ENCODE data around the gene PPIL4.
"Not testable (repeated sequence)": the region's sequence is repeated elsewhere in the genome, so short reads cannot be mapped to it uniquely, and the experiment has no call there.

PPIL4 gene

GRCh38 chr6:149483849-149484655, 61.8 kb downstream of the PPIL4 start:
- DNase-seq (ENCODE audit: low read depth in 2 of 2): no peak

- no peak for DNase-seq (ENCODE audit: low read depth in 2 of 2)
These were observed 62.5 kb downstream of the PPIL4 start for GRCh38 chr6:149483334-149483725.

DNA sequence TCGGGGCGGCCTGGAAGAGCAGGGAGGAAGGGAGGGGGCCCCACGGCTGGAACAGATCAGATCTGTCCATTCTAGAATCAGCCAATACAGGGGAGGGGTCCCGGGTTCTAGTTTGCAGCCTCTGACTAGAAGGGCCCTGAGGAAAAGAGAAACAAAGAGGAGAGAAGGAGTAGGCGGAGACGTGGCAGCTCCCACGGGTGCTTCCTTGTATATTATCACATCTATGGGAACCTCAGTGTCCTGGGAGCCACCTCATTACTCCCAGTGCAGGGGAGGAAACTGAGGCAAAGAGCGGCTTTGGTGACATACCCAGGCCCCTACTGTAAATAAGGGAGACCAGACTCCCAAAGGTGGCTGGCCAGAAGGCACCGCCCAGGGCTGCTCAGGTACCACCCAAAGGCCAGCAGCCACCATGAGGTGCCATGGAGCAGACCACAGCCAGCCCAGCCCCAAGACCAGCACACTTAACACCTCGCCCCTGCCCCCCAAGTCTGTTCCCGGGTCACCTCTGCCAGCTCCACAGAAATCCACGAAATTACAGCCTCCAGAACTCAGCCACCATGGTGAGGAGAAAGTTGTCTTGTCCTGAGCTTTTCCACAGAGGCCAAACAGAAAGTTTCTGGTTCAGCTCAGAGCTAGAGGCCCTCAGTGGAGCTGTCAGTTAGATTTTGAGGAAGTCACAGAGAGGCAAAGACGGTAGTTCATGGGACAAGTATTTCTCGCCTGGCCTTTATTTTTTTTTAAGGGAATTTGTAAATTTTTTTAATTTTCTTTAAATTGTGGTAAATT, 63.1 kb downstream of the PPIL4 start:
- DNase-seq (ENCODE audit: low read depth in 2 of 2): no peak

DNA sequence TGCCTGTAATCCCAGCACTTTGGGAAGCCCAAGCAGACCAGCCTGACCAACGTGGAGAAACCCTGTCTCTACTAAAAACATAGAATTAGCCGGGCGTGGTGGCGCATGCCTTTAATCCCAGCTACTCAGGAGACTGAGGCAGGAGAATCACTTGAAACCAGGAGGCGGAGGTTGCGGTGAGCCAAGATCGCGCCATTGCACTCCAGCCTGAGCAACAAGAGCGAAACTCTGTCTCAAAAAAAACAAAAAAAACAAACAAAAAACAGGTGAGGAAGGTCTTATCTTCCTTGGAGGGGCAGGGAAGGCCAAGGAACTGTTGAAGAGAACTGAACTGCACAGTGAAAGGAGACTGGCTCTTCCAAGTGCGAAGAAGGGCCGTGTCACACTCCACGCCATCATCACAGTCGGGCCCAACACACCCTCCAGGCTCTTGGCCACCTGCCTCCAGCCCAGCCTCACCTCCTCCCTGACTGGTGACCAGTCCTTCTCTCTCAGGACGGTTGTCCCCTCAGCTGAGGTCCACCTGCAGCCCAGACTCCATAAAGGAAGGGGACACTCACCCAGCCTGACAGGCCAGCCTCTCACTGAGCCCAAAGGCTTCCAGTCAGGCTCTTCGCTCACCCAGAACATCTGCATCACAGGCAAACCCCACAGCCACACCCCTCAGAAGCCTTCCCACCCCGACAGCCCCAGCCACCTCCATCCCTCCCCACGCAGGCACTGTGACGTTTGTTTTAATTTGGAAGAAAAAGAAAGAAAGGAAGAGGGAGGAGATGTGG, 65.2 kb downstream of the PPIL4 start:
- DNase-seq (ENCODE audit: low read depth in 2 of 2): no peak

GRCh38 chr6:149478631-149479314, 67.1 kb downstream of the PPIL4 start:
- DNase-seq (ENCODE audit: low read depth in 2 of 2): no peak

DNA sequence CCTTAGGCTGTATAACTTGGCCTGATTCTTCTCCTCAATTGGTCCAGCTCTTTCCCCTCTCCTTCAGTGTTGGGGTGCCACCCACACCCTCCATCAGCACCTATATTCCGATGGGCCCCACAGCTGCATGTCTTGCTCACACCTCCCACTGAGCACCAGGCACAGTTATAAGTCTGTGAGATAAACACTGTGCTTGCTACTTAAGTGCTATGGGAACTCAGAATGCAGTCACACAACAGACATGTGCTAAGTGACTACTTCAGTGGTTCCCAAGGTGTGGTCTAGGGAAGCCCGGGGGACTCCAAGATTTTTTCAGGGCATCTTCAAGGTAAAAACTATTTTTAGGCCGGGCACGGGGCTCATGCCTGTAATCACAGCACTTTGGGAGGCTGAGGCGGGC, 68.3 kb downstream of the PPIL4 start:
- no peak for DNase-seq (ENCODE audit: low read depth in 2 of 2)

GRCh38 chr6:149476789-149477455, 68.9 kb downstream of the PPIL4 start:
- DNase-seq (ENCODE audit: low read depth in 2 of 2): no peak

DNA sequence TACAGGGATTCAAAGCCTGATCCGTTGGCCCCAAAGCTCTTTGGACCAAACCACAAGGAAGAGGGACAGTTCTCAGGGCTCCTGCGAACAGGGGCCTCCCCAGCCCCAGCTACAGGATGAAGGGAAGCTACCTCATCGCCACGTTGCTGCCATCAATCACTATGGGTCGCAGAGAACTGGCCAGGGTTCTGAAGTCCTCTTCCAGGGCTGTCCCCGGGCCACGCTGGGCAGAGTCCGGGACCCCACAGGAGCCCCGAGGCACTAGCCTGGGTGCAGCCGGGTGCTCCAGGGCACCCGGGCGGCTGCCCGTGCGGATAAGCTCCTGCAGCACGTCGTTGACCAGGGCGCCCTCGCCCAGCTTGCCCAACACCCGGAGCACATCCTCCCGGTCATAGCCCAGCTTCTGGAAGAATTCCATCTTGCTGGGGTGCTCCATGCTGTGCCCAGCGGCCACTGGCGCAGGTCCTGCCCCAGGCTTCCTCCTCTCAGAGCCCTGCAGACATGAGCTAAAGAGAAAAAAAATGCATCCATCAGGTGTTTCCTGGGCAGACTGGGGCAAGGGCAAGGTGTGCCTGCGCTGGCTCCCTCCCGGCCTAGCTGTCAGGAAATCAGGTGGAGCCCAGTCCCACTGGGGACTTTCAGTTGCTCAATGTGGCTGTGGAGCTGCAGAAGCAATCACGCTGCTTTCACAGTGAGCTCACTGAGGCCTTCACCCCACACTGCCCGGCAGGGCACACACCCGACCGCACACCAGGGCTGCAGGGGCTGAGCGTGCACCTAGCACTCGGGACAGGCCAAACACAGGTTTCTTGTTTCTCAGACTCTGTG, 71.5 kb downstream of the PPIL4 start:
- DNase-seq (ENCODE audit: low read depth in 2 of 2): no peak

- DNase-seq (ENCODE audit: low read depth in 2 of 2): no peak
These were observed 72.5 kb downstream of the PPIL4 start for GRCh38 chr6:149473080-149474052.

- DNase-seq (ENCODE audit: low read depth in 2 of 2): no peak
These were observed 73.6 kb downstream of the PPIL4 start for GRCh38 chr6:149472241-149472640.

DNA sequence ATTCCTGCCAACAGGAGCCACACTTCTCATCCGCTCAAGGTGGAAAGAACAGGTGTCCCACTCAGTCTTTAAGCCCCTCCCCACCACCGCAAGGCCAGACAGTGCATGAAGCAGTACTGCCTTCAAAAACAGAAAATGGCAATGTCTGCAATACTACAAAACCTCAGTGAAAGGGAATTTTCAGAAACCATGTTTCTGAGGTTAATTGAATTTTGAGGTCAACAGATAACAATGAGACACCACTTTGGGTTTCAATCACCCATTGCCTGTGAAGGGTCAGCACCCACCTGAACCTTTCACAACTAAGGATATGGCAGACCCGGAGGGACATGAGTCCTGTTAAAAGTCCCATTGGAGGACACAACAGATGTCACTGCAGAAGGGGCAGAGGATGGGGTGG, 74.0 kb downstream of the PPIL4 start:
- no peak for DNase-seq (ENCODE audit: low read depth in 2 of 2)

- DNase-seq (ENCODE audit: low read depth in 2 of 2): no peak
These were observed 74.9 kb downstream of the PPIL4 start for GRCh38 chr6:149470948-149471347.

DNA sequence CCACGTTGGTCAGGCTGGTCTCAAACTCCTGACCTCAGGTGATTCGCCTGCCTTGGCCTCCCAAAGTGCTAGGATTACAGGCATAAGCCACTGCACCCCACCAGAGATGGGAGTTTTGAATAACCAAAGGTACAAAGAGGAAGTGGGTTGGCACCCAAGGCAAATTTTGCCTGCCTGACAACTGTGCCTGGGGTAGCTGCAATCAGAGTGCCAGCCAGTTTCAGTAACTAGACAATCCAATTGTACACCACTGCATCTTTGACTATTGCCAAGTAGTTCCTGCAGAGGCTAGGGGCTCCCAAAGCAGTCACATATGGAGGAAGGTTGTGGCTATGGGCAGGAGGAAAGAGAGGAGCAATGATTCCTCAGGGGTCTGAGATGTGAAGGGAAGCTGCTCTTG, 77.7 kb downstream of the PPIL4 start:
- no peak for DNase-seq (ENCODE audit: low read depth in 2 of 2)

GRCh38 chr6:149467265-149467664, 78.6 kb downstream of the PPIL4 start:
- DNase-seq (ENCODE audit: low read depth in 2 of 2): no peak

DNA sequence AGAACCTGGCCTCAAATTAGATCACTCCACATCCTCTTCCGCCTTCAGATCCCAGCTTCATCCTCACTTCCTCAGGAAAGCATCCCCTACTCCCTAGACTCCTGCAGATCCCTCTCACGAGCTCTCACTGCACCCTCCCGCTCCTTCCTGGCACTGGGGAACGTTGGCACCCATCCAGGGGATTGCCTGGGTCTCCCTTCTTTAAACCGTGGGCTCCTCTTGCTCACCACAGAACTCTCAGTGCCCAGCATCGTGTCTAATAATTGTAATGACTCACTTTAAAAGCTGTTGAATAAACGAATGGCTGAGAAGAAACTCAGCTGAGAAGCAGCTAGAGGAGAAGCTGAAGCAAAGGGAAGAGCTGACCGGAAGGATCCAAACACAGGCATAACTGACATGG, 81.4 kb downstream of the PPIL4 start:
- DNase-seq (ENCODE audit: low read depth in 2 of 2): no peak

GRCh38 chr6:149463781-149464180, 82.1 kb downstream of the PPIL4 start:
- DNase-seq (ENCODE audit: low read depth in 2 of 2): no peak

DNA sequence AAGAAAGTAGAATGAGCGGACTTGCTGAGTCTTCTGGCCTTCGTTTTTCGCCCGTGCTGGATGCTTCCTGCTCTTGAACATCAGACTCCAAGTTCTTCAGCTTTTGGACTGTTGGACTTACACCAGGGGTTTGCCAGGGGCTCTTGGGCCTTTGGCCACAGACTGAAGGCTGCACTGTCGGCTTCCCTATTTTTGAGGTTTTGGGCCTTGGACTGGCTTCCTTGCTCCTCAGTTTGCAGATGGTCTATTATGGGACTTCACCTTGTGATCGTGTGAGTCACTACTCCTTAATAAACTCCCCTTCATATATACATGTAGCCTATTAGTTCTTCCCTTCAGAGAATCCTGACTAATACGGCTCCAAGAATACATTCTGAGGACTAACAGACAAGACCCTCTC, 83.1 kb downstream of the PPIL4 start:
- not testable (repeated sequence) for DNase-seq (ENCODE audit: low read depth in 2 of 2)

GRCh38 chr6:149461670-149462069, 84.2 kb downstream of the PPIL4 start:
- no peak for DNase-seq (ENCODE audit: low read depth in 2 of 2)

GRCh38 chr6:149460249-149460648, 85.6 kb downstream of the PPIL4 start:
- not testable (repeated sequence) for DNase-seq (ENCODE audit: low read depth in 2 of 2)

Measured in activated CD8-positive, alpha-beta memory T cell treated with anti-CD3 and anti-CD28 coated beads for 4 hours (primary cell).